Loucy (cell line): ENCODE results near the gene RPRM.
"Not testable (repeated sequence)": the region's sequence is repeated elsewhere in the genome, so short reads cannot be mapped to it uniquely, and the experiment has no call there.

Experiments
- EZH2phosphoT487 ChIP-seq: fragments of 200-600 bp; IDR thresholded peaks from 2 replicates; pipeline ENCODE4 v1.6.1; 2018; ENCODE audit warnings: antibody characterized with exemption, mild to moderate bottlenecking, moderate library complexity, borderline replicate concordance
- TF ChIP-seq, protein P1 (sequence below): fragments of 200-600 bp; sonication (generic); conservative IDR thresholded peaks from 2 replicates; pipeline ENCODE4 v1.5.1; 2014; ENCODE audit warnings: mild to moderate bottlenecking, antibody characterized with exemption, low read length

DNA sequence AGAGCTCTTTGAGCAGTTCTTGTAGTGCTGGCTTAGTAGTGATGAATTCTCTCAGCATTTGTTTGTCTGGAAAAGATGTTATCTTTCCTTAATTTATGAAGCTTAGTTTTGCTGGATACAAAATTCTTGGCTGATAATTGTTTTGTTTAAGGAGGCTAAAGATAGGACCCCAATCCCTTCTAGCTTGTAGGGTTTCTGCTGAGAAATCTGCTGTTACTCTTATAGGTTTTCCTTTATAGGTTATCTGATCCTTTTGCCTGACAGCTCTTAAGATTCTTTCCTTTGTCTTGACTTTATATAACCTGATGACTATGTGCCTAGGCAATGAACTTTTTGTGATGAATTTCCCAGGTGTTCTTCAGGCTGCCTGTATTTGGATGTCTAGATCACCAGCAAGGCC lies 27.9 kb upstream of the RPRM start:
- TF ChIP-seq, protein P1, sequence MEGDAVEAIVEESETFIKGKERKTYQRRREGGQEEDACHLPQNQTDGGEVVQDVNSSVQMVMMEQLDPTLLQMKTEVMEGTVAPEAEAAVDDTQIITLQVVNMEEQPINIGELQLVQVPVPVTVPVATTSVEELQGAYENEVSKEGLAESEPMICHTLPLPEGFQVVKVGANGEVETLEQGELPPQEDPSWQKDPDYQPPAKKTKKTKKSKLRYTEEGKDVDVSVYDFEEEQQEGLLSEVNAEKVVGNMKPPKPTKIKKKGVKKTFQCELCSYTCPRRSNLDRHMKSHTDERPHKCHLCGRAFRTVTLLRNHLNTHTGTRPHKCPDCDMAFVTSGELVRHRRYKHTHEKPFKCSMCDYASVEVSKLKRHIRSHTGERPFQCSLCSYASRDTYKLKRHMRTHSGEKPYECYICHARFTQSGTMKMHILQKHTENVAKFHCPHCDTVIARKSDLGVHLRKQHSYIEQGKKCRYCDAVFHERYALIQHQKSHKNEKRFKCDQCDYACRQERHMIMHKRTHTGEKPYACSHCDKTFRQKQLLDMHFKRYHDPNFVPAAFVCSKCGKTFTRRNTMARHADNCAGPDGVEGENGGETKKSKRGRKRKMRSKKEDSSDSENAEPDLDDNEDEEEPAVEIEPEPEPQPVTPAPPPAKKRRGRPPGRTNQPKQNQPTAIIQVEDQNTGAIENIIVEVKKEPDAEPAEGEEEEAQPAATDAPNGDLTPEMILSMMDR: not testable (repeated sequence)
- not testable (repeated sequence) for TF ChIP-seq EZH2phosphoT487
